HG03575 (cell line): ENCODE results near the gene STAT1.
"Not testable (repeated sequence)": the region's sequence is repeated elsewhere in the genome, so short reads cannot be mapped to it uniquely, and the experiment has no call there.

Source experiments
- ATAC-seq: cut with Tn5 transposase; IDR thresholded peaks from one replicate; pipeline ENCODE4 v1.9.1; 2021; ENCODE audit not compliant: unreplicated experiment, insufficient number of reproducible peaks, low FRiP score; ENCODE audit errors: extremely low read depth

STAT1 gene

DNA sequence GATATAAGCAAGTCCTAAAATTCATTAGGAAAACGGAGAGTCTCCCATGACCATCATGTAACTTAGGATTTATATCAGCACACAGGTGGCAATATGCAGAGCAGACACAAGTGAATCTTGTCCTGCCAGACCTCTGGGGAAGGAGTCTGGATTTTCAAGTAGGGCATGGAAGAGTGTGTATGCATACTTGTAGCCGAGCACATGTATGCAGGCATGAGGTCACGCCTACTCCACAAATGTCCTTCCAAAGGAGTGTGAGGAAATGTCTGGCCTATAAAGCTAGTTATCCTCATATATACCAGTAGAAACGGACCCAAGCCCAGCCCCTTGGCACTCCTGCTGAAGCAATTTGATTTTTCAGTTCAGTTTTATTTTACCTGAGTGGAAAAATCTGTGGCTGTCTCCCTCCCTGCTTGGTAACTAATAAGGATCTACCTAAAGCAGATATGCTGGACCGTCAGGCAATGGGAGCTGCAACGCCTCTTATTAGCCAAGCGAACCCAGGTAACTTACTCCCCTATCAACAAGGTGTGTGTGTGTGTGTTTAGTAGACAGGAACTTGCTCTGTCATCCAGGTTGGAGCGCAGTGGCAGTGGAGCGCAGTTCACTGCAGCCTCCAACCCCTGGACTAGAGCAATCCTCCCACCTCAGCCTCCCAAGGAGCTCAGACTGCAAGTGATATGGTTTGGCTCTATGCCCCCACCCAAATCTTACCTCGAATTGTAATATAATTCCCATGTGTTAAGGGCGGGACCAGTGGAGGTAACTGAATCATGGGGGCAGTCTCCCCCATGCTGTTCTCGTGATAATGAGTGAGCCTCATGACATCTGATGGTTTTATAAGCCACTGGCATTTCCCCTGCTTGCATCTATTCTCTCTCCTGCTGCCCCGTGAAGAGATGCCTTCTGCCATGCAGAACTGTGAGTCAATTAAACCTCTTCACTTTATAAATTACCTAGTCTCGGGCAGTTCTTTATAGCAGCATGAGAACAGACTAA lies 2.8 kb downstream of the STAT1 start:
- ATAC-seq, result no peak

DNA sequence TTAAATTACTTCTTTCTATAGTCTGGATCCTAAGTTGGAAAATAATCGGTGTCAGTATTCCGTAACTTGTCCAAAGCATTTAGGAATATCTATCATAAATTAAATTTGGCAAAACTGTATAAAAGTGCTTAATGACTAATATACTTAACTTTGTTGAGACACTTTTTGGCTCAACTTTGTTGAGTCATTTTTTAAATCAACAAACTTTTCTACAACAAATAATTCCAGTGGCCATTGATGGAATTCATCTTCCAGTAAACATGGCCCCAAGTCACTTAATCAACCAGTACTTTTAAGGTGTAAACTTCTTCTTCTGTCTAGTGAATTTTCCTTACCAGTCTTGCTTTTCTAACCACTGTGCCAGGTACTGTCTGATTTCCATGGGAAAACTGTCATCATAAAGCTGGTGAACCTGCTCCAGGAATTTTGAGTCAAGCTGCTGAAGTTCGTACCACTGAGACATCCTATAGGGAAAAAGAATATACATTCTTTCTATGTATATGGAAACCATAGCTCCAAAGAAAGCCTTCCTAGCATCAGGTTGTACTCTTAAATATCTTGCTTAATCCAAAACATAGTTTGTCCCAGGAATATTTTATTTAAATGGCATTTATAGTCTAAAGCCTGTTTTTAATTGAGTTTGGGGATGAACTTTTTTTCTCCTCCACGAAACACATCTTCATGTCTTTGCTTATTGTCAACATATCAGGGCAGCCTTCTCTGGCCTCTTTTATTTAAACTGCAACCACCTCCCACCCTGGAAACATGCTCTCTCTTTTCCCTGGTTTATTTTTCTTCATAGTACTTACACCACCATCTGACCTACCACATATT lies 4.2 kb downstream of the STAT1 start:
- no peak for ATAC-seq

DNA sequence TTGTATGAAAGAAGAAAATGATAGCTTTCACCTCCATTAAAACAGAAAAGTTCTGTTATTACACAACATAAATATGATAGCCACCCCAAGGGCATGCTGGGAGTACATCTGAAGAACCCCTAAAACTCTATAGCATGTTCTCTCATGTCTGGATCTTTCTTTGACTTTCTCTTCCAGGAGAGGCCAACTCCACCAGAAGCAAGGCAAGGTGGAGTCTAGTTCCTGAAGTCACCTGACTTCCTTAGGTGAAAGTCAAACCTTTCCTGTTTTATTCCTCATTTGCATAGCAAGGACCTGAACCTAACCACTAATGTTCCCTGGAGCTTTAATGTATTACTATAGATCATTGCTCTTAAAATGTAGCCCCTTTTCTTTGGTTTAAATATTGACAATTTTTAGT lies 5.7 kb downstream of the STAT1 start:
- no peak for ATAC-seq

DNA sequence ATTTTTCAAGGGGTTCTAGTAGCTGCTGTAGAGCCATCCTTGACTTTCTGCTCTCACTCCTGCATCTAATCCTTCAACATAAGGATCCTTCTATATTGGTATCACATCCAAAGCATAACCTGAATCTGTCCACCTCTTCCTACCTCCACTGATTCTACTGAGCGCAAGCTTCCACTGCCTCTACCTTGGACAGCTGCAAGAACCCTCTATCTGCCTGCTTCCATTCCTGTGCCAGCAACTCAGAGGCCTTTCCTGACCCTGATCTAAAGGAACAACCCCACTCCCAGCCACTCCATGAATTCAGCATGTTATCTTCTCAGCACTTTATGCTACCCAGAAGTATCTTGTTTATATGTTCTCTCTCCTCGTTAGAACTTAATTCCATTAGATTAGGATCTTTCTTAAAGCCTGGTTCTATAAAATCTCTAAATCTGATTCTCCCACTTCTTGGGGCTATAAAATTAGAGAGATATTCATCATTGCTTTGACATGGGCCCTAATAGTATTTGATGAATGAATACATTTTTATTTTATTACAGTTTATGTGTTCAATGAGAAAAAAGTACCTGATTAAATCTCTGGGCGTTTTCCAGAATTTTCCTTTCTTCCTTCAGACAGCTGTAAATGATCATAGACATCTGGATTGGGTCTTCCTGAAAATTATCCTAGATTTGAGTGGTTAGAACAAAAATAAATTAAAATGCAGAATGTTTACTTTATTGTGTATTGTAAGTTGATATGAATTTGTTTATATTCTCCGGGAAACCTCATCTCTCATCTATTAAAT lies 6.8 kb downstream of the STAT1 start:
- no peak for ATAC-seq

DNA sequence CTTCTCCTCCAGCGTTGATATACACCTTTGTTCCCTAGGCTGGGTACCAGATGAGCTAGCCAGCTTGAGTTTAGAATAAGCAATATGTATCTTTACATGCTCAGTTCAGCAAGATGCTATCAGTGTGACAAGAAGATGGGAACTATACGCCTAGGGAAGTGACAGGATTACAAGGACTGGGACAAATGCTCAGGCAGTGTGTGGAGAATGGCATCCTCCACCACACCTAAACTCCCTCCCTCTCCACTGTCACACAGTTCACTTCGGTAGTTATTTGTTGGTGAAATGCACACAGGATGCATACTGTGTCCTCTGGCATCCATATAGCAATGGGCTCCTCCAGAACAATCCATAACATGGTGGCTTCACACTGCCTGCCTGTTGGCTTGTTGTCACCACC lies 7.7 kb downstream of the STAT1 start:
- ATAC-seq, result no peak

DNA sequence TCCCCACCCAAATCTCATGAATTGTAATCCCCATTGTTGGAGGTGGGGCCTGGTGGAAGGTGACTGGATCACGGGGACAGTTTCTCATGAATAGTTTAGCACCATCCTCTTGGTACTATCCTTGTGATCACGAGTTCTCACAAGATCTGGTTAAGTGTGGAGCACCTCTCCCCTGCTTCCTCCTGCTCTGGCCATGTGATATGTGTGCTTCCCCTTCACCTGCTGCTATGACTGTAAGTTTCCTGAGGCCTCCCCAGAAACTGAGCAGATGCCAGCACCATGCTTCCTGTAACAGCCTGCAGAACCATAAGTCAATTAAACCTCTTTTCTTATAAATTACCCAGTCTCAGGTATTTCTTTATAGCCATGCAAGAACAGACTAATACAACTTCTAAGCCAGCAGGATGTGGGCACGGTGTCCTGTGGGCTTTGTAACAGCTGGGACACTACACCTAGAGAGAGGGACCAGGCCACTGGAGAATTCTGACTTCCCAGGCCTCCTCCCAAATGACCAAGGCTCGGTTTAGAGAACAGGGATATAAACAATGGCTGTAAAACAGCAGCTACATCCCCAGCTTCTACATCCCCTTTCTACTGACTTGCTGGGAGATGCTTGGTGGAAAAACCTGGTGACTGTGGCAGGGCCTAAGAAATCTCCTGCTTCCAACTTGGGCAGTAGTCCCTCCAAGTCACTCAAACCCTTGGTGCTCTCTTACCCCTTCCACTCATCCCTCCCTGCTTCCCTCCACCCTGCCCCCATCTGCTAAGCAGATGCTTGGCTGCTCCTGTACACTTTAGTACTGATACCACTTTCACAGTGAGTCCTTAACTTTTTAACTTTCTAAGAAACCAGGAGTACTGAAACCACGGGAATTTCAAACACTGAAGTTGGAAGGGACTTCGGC lies 10.3 kb downstream of the STAT1 start:
- ATAC-seq, result no peak

DNA sequence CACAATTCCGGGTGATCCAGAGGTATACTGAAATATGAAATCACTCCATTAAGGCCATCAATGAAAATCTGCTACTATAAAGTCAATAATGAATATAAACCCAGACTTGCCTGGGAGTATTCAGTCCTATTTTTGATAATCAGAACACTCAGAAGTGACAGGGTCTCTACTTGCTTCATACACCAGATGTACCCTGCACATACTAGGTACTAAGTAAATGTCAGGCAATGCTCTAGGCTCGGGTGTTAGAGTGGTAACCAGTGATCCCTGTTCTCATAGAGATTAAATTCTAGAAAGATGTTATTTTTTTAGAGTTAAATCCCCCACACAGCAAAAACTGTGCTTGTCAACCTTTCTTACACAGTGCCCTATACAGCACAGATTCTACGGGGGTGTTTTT lies 12.3 kb downstream of the STAT1 start:
- no peak for ATAC-seq

DNA sequence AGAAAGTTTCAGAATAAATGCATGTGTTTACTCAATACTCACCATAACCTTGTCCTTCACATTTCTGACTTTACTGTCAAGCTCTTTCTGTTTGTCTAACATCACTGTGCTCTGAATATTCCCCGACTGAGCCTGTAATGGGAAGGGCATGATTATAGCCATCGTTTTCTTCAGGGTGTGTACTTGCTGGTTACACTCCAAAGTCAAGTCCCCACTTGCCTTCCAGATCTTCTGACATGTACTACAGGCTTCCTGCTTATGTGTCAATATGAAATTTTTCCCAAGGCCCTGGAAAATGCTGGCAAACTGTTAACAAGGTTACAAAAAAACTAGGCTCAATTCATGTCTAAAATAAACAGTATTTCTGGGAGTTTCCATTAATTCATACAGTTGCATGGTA lies 12.9 kb downstream of the STAT1 start:
- ATAC-seq, result no peak

DNA sequence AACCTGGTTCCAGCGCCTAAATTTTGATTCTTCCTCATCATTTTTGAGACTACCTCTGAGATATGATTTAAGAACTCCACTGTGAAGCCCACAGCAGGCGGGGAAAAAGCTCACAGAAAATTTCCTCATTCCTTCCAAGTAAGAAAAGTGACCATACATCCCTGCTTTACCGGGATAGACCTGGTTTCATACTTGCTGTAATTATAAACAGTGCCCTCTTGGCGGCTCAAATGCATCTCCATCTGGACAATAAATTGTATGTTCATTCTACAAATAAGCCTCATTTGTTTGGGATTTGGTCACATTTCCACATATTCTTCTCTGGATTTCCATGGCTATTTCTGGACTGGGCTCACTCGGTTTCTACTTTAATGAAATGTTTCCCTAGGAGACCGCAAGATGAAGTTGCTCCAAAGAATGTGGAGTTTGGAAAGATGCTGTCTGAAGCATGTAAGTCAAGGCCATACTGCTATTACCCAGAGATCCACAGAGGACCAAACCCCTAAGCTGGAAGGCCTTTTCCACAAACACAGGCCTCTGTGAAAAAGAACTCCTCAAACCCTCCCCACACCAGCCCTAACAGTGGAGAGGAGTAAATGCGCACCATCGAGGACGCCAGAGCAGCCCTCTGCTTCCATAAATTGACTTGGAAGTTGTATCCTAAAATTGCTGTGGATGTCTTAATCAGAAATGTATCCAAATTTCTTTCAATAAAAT lies 13.9 kb downstream of the STAT1 start:
- ATAC-seq, result no peak

DNA sequence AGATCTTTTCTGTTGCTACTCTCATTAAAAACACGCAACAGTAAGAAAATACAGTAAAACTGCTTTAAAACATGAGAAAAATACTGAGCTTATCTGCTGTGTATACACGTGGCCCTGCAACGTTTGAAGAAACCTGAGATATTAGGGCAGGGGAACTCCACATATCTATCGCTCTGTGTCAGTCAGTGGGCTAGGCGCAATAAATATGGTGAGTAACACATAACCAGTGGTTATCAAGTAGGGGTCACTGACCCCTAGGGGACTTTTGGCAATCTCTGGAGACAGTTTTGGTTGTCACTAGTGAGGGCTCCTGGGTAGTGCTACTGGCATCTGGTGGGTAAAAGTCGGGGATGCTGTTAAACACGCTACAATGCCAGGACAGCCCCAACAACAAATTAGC lies 14.9 kb downstream of the STAT1 start:
- ATAC-seq, result no peak

DNA sequence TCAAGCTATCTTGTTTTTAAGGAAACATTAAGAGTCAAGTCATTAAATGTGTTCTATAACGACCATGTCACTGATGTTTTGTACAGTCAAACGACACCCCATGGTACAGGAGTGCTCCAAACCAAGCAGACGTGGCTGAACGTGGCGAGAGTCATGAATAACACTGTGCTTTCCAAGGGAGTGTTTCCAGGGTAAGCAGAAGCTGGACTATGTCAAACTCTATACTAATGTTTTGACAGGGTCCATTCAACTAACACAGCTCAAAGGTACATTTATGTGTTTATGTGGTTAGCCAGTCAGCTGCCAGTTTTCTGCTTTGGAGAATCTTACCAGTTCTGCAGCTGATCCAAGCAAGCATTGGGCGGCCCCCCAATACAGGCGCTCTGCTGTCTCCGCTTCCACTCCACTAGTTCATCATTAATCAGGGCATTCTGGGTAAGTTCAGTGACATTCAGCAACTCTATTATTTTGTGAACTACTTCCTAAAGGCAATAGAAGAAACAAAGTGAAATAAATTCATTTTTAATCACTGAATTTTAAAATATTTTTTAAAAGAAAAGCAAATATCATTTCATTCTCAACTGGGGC lies 16.4 kb downstream of the STAT1 start:
- no peak for ATAC-seq

DNA sequence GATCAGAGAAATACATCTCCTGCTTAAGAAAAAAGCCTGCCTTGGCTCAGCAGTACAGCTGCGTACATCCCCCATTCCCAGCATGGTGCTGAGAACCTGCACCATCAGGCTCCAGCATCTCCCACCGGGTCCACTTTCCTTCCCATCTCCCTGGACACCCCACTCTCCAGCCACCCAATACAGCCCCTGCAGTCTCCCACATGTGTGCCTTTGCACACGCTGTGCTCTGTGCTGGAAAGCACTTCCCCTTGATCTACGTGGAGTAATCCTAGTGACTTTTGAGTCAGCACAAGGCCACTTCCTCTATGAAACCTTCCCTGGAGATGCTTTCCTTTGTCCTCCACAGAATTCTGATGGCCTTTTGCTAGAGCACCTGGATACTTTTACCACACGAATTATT lies 17.0 kb downstream of the STAT1 start:
- ATAC-seq, result no peak

DNA sequence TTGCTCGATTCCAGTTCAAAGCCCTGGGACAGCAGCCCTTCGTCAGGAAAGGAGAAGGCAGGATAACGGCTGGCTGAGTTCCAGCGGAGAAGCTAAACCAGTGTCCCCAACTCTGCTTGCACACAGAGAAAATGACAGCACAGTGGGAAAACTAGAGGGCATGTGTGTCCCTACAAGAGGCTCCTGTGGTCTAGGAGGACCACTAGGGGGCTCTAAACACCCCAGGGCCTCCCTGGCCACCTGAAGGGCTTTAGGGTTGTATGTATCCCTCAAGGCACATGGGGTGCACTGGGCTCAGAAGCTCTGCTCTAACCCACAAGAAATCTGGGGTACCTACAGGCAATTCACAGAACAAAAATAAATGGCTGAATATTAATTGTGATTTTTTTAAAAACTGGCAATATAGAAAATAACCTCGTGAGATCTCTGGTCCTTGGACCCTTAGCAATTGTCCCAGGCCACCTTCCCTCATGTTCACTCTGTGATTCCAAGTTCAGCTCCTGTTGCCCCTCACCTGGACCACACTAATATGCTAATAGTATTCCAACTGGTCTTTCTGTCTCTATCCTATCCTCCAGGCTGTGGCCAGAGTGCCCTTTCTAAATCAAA lies 17.5 kb downstream of the STAT1 start:
- ATAC-seq, result no peak

DNA sequence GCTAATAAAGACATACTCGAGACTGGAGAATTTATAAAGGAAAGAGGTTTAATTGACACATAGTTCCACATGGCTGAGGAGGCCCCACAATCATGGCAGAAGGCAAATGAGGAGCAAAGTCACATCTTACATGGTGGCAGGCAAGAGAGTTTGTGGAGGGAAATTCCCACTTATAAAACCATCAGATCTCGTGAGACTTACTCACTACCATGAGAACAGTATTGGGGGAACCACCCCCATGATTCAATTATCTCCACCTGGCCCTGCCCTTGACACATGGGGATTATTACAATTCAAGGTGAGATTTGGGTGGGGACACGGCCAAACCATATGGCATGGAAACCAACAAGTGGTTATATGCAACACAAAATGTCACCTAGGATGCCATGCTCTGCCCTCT lies 18.7 kb downstream of the STAT1 start:
- ATAC-seq, result not testable (repeated sequence)

DNA sequence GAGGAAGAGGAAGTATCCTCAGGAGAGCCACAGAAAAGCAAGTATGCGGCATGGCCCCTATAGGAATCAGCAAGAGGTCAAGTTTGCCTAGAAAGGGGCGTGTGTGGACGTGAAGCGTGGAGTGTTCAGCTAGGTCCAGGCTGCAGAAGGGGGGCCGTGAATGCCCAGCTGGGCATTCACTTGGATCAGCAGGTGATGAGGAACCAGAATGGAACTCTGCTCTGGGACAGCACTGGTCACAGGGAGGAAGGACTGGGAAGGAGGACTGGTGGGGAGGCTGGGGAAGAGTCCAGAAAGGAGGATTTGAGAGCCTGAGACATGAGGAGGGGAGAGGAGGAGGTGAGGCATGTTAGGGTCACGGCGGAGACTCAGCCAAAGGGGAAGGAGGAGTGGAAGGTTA lies 19.8 kb downstream of the STAT1 start:
- no peak for ATAC-seq

DNA sequence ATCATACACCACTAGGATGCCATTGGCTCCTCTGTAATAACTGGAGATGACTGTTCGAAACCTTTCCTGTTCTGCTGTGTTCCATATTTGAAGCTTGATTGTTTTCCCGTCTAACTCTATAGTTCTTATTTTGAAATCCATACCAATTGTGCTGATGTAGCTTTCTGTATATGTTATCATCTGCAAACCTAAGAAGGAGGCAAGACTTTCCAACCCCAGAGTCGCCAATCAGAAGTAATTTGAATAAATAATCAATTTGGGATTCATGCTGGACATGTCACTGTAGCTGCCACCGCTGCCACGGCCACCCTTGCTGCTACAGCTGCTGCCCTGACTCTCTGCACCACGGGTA lies 20.7 kb downstream of the STAT1 start:
- ATAC-seq, result no peak

DNA sequence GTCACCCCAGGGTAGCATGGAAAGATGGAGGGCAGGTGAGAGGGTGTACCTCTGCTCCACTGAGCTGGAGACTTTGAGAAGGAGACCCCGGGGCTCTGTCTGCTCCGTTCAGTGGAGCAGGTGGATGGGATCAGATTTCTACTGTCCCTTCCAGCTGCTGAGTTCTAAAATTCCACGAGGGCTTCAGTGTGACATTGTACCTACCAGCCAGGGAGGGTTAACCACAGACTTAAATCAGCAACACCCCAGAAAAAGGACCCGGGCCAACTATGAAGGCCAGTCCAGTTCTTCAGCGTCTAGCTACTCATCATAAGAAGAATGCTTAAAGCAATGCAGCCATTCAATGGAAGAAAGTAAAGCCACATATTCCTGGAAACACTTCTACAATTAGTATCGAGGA lies 23.8 kb downstream of the STAT1 start:
- ATAC-seq, result no peak
